ENCODE results near the gene R3HCC1L. TPM values are rescaled to one million over a fixed set of nuclear protein-coding genes. Genes with fewer than 3 reads are reported as not detected.

R3HCC1L gene
- polyA plus RNA-seq, 4 donors = 9.2 to 22.8 (median 12.5) TPM

Other genes with a start within 250 kb of the R3HCC1L start
- 1 to 10 TPM in 1 of 4 donors, under 1 TPM in 1, not detected in 2; 0.75 to 2.3 TPM for gene CRTAC1, start 104.0 kb upstream of the R3HCC1L start, polyA plus RNA-seq
- 1 to 10 TPM in 1 of 4 donors, under 1 TPM in 2, not detected in 1; 0.27 to 4.2 (median 0.72) TPM for gene LOXL4, start 133.5 kb downstream of the R3HCC1L start, polyA plus RNA-seq

All from small intestine (tissue), 4 donors.